Dermis blood vessel endothelial cell (primary cell): ENCODE results near the gene ARPP19. TPM values are rescaled to one million over a fixed set of nuclear protein-coding genes. Genes with fewer than 3 reads are reported as not detected.
"Not testable (repeated sequence)": the region's sequence is repeated elsewhere in the genome, so short reads cannot be mapped to it uniquely, and the experiment has no call there.

Experiments
- DNase-seq: peaks from one replicate; pipeline ENCODE4 v3.0.0; 2010
- total RNA-seq: library from RNA; depleted of rRNA; stranded (reverse); fragments of >200 nt; gene quantifications from 2 replicates; pipeline ENCODE4 v1.2.3, GENCODE V29; 2014

The ARPP19 gene
- total RNA-seq: 147 and 176 TPM in 2 replicates

DNA sequence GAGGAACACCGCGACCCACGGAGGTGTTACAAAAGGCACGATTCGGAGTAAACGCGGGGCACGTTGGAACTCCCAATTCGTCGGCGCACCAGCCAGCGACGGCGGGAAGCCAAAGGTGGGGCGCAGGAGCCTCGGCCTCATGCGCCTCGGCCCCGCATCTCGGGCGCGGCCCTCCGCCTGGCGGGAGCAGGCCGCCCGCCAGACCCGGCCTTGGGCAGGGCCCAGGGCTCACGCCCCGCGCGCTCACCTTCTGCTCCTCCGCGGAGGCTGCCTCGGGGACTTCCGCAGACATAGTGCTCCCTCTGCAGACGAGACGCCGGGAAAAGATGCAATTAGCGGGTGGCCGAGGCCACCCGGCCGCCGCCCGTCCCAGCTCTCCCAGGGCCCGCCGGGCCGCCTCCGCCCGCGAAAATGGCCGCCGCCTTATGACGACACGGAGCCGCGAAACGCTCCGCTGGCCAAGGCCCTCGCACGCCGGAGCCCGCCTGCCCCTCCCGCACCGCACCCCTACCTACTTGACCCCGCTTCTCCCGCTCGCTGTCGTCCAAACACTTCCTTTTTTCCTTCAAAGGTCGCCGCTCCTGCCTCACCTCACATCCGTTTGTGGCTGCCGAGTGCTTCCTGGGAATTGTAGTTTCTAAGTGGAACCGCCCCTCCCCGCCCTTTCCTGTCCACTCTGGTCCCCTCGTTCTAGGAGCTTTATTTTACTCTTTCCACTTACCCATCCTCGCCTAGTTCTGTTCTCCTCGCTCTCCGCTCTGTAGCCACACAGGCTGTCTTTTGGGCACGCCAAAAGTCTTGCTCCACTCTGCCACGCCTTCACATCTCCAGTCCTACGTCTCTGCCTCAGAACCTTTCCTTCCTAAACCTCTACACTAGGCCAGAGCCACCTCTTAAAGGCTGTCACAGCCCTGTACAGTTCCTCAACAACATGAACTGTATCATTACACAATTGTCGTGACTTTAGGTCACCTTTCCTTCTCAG is at the start of gene ARPP19:
TSS of gene ARPP19 (minus strand) at position 430 of the 985 bp plus-strand sequence. CDS start at position 292, 138 bp downstream.
- peak; percentile 90 for DNase-seq

DNA sequence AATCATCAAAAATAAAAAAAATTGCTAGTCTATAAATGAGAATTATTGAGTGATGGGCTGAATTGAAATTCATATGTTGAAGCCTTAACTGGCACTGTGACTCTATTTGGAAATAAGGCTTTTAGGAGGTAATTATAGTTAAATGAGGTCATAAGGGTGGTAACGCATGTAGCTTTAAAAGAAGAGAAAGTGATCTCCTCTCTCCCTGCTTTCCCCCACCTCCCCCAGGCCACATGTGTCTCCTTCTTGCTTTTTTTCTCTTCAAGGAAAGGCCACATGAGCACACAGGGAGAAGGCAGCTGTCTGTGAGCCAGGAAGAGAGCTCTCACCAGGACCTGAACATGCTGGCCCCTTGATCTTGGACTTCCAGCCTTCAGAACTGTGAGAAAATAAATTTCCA is 48.2 kb upstream of the ARPP19 start:
- no peak for DNase-seq

DNA sequence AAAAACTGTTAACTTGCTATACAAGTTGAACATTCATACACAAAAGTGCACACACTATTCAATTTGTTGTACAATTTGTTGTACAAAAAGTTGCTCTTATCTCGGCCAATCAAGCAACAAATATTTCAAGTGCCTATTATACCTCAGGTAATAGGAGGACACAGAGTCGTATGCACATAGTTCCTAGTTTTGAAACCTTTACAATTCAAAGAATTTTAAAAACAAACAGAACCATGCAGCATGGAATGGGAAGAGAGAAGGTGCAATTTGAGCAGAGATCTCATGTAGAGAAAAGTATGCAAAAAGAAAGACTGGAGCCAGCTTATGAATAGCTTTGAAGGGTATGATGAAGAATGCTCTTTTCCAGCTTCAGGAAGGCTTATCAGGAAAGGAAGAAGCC is 46.5 kb upstream of the ARPP19 start:
- DNase-seq: no peak

DNA sequence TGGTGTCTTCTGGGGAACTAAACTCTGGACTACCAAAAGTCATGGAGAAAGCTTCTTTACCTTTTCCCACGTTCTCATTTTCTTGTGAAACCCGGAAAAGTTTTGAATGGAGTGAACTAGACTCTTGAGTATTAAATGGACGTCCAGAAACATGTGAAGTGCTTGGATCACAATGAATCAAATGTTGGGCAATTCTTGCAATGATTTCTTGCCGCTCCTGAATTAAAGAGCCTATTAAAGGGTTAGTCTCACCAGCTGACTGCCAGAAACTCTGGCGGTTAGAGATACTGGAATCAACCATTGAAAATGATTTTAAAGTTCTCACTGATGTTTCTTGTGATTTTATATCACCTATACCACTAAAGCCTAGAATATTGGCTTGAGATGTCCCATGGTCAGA is 40.8 kb upstream of the ARPP19 start:
- no peak for DNase-seq

GRCh38 chr15:52584414-52584813 is 15.6 kb upstream of the ARPP19 start:
- no peak for DNase-seq

- no peak for DNase-seq
These were observed 11.0 kb upstream of the ARPP19 start for GRCh38 chr15:52579852-52580251.

- no peak for DNase-seq
These were observed 7.9 kb upstream of the ARPP19 start for GRCh38 chr15:52576692-52577091.

DNA sequence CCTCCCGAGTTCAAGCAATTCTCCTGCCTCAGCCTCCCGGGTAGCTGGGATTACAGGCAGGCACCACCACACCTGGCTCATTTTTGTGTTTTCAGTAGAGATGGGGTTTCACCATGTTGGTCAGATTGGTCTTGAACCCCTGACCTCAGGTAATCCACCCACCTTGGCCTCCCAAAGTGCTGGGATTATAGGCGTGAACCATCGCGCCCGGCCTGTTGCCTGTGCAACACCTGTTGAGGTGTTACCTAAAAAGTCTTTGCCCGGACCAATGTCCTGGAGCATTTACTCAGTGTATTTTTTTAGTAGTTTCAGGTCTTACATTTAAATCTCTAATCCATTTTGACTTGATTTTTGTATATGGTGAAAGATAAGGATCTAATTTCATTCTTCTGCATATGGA is 6.7 kb upstream of the ARPP19 start:
- DNase-seq: not testable (repeated sequence)

DNA sequence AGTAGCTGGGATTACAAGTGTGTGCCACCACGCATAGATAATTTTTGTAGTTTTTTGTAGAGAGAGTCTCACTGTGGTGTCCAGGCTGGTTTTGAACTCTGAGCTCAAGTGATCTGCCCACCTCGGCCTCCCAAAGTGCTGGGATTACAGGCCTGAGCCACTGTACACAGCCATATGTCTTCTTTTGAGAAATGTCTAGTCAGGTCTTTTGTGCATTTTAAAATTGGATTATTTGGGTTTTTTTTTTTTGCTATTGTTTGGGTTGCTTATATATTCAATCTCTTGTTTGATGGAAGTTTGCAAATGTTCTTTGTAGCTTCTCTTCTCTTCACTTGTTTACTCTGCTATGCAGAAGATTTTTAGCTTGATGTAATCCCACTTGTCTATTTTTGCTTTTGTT is 6.2 kb upstream of the ARPP19 start:
- no peak for DNase-seq

GRCh38 chr15:52574623-52575022 is 5.8 kb upstream of the ARPP19 start:
- DNase-seq: not testable (repeated sequence)

DNA sequence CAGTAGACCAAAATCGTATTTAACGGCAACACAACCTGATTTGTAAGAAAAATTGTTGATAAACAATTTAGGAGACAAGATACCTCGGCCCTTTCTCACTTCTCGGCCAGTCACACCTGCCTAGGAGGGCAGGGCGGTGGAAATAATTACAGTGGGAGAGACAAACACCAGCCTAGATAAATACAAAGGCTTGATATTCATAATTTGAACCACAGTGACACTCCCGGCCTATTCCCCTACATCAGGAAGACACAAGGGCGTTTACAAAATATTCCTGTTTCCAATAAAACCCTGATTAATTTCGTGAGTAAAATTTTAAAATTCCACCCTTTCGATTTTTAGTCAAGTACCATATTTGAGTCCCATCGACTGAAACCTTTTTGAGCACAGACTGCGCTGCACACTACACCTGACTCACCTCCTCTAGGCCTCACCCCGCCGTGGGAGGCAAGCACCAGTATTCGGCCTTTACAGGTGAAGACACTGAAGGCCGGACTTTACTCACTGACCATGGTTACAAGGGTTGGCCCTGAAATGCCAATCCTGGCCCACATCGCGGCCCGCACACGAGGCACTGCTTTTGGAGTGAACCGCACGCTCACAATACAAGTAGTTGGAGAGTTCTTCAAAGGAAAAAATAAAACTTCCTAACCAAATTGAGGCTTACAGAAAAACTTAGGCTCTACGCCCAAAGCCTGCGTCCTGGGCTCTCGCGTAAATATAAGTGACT is 794 bp downstream of the ARPP19 start:
- peak; percentile 45 for DNase-seq

GRCh38 chr15:52566889-52567288 is 1.9 kb downstream of the ARPP19 start:
- no peak for DNase-seq

DNA sequence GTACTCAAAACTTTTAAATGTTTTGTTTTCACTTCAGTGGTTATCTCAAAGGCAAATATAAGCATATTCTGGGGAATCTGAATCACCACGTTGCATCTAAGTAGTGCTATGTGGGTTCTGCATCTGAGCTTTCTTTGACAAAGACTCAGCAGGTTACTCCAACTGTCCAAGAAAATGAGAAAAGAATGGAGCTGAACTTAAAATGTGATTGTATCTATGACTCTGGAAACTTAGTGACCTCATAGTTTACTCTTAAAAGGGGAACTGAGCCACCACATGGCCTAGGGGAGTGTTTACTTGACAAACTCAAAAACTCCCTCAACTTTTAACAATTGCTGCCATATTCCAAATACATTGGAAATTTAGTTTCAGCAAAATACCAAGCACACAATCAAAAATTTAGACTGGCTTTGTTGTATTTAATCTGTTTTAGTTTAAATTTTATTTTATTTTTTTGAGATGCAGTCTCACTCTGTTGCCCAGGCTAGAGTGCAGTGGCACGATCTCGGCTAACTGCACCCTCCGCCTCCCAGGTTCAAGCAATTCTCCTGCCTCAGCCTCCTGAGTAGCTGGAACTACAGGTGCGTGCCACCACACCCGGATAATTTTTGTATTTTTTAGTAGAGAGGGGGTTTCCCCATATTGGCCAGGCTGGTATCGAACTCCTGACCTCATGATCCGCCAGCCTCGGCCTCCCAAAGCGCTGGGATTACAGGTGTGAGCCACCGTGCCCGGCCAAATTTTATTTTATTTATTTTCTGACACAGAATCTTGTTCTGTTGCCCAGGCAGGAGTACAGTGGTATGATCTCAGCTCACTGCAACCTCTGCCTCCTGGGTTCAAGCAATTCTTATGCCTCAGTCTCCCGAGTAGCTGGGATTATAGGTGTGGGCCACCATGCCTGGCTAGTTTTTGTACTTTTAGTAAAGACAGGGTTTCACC is 3.1 kb downstream of the ARPP19 start:
- DNase-seq: peak; percentile 28

GRCh38 chr15:52563501-52564060 is 5.2 kb downstream of the ARPP19 start:
- DNase-seq: no peak

DNA sequence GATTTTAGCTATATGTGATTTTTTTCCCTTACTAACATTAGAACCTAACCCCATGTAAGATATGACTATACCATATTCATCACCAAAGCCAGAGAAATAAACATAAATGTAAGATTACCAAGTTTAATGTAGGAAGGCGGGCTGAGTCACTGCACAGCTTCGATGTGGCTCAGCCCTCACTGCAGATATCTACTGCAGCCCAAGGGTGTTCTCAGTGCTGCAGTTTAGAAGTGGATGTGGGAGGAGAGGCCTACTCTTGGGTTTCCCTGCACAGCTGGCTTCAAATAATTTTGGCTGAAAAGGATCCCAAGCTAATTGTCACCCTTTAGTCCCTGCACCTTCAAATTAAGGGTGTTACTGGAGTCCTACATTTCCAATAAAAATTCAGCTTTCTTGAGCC is 9.3 kb downstream of the ARPP19 start:
- DNase-seq: no peak

- no peak for DNase-seq
These were observed 9.8 kb downstream of the ARPP19 start for GRCh38 chr15:52559022-52559421.

DNA sequence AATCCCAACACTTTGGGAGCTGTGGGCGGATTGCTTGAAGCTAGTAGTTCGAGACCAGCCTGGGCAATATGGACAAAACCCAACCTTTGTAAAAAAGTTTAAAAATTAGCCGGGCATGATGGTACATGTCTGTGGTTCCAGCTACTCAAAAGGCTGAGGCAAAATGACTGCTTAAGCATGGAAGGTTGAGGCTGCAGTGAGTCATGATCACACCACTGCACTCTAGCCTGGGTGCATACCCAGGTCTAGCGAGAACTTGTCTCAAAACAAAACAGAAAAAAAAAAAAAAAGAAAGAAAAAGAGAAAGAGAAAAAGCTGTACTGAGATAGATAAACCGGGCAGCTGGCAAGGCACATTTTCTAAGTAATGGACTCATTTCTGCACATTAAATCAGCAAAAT is 10.6 kb downstream of the ARPP19 start:
- DNase-seq: peak; percentile 29

GRCh38 chr15:52557274-52557641 is 11.6 kb downstream of the ARPP19 start:
- no peak for DNase-seq

- DNase-seq: no peak
These were observed 12.1 kb downstream of the ARPP19 start for GRCh38 chr15:52556524-52557273.

- no peak for DNase-seq
These were observed 16.5 kb downstream of the ARPP19 start for GRCh38 chr15:52552303-52552702.

DNA sequence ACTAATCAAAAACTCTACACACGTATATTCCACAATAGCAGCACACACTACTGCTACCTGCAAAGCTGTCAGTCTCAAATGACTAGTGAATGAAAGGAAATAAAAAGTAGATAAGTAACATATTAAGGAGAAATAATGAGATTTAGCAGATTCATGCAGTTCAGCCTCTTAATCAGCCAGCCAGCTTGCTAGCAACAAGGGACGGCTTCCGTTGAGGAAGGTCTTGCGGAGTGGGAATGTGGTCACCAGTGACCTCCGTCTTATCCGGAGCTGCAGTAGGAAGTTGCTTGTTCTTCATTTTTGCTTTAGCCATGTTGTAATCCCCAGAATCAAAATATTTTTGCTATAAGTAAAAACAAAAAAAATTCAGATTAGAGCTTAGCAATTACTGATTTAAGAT is 17.1 kb downstream of the ARPP19 start:
- no peak for DNase-seq
